ENCODE results near the gene PIGZ.

Gene PIGZ

DNA sequence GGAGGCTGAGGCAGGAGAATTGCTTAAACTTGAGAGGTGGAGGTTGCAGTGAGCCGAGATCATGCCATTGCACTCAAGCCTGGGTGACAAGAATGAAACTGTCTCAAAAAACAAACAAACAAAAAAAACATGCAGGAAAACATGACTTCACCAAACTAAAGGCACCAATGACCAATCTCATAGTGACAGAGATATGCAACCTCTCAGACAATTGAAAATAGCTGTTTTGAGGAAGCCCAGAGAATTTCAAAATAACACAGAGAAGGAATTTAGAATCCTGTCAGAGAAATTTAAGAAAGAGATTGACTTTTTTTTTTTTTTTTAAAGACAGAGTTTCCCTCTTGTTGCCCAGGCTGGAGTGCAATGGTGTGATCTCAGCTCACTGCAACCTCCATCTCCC lies 52.4 kb downstream of the PIGZ start:
- DNase-seq (ENCODE audit: low read depth in 2 of 2) = no peak

DNA sequence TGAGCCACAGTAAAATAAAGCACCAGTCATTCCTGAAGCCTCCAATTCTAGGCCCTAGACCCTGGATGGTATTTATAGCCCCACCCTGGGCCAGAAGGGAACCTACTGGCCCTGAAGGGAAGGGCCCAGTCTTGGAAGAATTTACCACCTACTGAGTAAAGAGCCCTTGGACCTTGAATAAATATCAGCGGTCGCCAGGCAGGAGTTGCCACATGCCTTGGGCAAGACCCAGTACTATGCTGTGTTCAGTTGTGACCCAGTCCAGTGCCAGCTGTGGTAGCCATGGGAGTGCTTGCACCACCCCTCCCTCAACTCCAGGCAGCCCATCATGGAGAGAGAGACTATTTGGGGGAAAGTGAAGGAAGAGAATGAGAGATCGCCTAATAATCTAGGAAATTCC lies 53.3 kb downstream of the PIGZ start:
- no peak for DNase-seq (ENCODE audit: low read depth in 2 of 2)

DNA sequence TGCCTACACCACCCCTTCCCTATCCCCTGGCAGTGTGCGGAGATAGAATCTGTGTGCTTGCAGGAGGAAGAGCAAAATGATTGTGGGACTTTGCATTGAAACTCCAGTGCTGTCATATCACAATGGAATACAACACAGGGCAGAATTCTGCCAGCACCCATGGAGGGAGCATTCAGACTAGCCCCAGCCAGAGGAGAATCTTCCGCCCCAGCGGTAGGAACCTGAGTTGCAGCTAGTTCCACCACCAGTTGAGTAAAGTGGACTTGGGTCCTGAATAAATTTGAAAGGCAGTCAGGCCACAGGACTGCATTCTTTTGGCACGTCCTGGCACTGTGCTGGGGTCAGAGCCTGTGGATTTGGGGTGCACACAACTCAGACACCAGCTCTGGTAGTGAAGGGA lies 53.8 kb downstream of the PIGZ start:
- DNase-seq (ENCODE audit: low read depth in 2 of 2) = no peak

DNA sequence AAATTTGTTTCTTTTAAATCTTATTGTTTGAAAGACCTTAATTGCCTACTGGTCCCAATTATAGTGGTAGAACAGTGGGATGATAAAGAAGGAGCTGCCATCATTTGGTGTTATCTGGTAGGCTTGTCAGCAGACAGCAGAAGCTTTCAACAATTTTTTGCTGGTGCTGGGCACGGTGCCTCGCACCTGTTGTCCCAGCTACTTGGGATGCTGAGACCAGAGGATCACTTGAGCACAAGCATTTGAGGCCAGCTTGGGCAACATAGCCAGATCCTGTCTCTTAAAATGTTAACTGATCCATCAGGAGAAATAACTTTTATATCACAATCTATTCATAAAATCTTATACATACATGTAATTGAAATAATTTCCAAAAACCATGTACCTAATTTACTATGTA lies 64.9 kb downstream of the PIGZ start:
- DNase-seq (ENCODE audit: low read depth in 2 of 2) = no peak

DNA sequence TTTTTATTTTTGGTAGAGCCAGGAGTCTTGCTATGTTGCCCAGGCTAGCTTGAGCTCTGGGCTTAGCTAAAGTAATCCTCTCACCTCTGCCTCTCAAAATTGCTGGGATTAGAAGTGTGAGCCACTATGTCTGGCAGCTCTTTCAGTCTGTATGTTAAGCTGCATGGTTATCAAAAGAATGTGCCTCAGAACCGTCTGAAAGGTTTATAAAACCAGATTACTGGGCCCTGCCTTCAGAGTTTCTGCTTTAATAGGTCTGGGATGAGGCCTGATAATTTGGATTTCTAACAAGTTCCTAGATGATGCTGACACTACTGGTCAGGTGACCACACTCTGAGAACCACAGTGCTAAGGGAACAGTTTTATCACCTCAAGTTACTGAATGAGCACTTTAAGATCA lies 66.3 kb downstream of the PIGZ start:
- DNase-seq (ENCODE audit: low read depth in 2 of 2) = no peak

DNA sequence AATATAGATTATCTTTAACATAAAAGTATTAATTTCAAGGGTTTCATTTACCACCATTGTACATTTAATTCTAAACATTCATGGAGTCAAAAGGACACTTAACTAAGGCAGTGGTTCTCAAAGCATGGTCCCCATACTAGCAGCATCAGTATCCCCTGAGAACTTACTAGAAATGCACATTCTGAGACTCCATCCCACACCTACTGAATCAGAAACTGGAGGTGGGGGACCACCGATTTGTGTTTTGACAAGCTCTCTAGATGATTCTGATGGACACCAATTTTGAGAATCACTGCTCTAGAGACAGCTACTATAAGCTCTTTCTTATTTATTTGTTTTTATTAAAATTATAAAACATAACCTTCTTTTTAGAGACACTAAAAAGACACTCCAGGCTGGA lies 66.9 kb downstream of the PIGZ start:
- no peak for DNase-seq (ENCODE audit: low read depth in 2 of 2)

All from activated CD8-positive, alpha-beta memory T cell treated with anti-CD3 and anti-CD28 coated beads for 4 hours (primary cell).